H1 (cell line): Measurements from ENCODE around the gene PDZRN4.

Source experiments
- CTCF ChIP-seq, 3 experiments: IDR thresholded peaks; 1 replicate in 2 of 3; 2 replicates in 1 of 3; pipeline versions ENCODE4 v1.5.1 to v1.6.1; 2011; ENCODE audit warnings: low read length in 3 of 3, mild to moderate bottlenecking in 3 of 3, inconsistent platforms in 2 of 3, low read depth in 1 of 3, moderate library complexity in 1 of 3; ENCODE audit not compliant: insufficient read depth in 1 of 3; ENCODE audit errors: control extremely low read depth in 1 of 3
- POLR2AphosphoS5 ChIP-seq: IDR thresholded peaks from 2 replicates; pipeline ENCODE4 v1.6.1; 2011; ENCODE audit warnings: low read depth, low read length
- USF2 ChIP-seq: IDR thresholded peaks from 2 replicates; pipeline ENCODE4 v1.6.1; 2011; ENCODE audit warnings: low read length, improper control_type of control experiment

- TF ChIP-seq POLR2AphosphoS5 (no peak), CTCF (IDR thresholded peaks at IDR 0.05; ENCODE audit: control extremely low read depth in 1 of 3, insufficient read depth in 1 of 3, low read depth in 1 of 3, low read length in 3 of 3) (no peak), USF2 (no peak)
Observed at GRCh38 chr12:41520869-41521268, 332.7 kb downstream of the PDZRN4 start.
